ENCODE results near the gene EFHC1. TPM values are rescaled to one million over a fixed set of nuclear protein-coding genes. Genes with fewer than 3 reads are reported as not detected.

Gene EFHC1
- total RNA-seq, 1 donor from 2014 or later, result 6.4 TPM

DNA sequence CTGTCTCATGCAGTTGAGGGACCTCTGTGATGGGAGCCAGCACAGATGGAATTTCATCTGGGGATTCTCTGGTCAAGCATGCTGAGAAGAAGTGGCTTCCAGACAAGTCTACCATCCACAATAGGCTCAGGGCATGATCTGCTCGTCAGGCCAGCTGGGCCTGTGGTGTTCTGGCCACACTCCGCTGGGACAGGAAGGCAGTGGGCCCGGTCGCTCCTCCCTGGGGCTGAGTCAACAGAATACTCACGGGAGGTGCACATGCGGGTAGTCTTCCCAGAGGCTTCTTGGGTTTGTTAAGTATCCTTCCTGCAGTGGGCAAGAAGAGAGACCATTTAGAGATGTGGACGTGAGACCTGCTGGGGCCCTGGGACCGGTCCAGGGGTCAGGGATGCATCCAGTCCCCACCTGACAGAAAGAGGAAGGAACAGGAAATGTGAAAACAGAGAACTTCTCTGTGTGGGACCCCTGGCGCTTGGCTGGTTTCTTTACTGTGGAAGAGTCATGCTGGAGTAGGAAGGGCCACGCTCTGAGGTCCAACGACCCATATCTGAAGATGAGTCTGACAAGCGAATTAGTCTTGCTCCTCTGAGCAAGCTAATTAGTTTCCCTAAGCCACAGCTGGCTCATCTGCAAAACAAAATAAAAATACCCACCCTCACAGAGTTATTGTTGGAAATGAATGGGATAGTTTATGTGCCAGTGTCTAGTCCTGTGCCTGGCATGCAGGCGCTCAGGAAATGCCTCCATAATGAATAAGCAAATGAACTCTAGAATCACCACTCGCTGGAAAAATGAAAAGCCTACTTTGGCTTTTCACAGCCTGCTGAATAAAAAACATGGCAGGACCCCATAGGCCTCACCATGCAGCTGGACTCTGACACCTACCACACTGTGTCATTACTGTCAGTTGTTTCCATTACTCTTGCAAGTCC, 89.4 kb downstream of the EFHC1 start:
- DNase-seq (no peak), ATAC-seq (ENCODE audit: poor library complexity) (no peak)
- intact Hi-C loops (cut with DNase I), result loop anchor here (5.0 to 10.0 kb wide), 2 partner anchors 63 to 155 kb away; no protein-coding TSS in a partner anchor

GRCh38 chr6:52510213-52510562, 90.0 kb downstream of the EFHC1 start:
- intact Hi-C loops (cut with DNase I), result loop anchor here (5.0 kb wide), 1 partner anchor 62 kb away; no protein-coding TSS in a partner anchor
- no peak for ATAC-seq (ENCODE audit: poor library complexity)
- DNase-seq, result no peak

- ATAC-seq (ENCODE audit: poor library complexity) (no peak), DNase-seq (no peak)
- intact Hi-C loops (cut with DNase I), result loop anchor here (5.0 kb wide), 1 partner anchor 61 kb away; no protein-coding TSS in a partner anchor
Measured at GRCh38 chr6:52511163-52511562, 91.0 kb downstream of the EFHC1 start.

GRCh38 chr6:52511572-52512151, 91.5 kb downstream of the EFHC1 start:
- DNase-seq, result no peak
- no peak for ATAC-seq (ENCODE audit: poor library complexity)
- intact Hi-C loops (cut with DNase I), result loop anchor here (5.0 kb wide), 1 partner anchor 61 kb away; no protein-coding TSS in a partner anchor

DNA sequence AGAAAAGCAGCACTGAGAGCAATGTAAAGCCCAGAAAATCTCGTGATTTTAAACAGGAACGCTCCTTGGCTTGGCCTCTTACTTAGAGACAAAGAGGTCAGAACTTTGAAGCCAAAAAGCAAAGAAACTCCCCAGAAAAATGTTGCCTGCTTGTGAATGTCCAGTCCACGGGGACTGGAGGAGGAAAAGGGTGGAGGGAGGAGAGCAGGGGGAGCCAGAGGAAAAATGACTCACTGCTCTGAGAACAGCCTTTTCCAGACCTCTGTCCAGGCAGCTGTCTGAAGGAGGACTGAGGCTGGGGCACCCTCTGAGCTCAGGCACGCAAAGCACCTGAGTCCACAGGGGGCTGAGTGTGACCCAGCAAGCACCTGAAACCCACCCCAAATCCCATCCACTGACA, 92.1 kb downstream of the EFHC1 start:
- peak; percentile 55 for DNase-seq
- intact Hi-C loops (cut with DNase I), result loop anchor here (5.0 kb wide), 1 partner anchor 60 kb away; no protein-coding TSS in a partner anchor

GRCh38 chr6:52513464-52513863, 93.3 kb downstream of the EFHC1 start:
- DNase-seq, result no peak
- ATAC-seq (ENCODE audit: poor library complexity), result no peak
- intact Hi-C loops (cut with DNase I), result loop anchor here (5.0 kb wide), 1 partner anchor 59 kb away; no protein-coding TSS in a partner anchor

More for the DNA sequence above, 92.1 kb downstream of the EFHC1 start:
- peak; percentile 83 for ATAC-seq (ENCODE audit: poor library complexity)

GRCh38 chr6:52513896-52514295, 93.8 kb downstream of the EFHC1 start:
- DNase-seq (no peak), ATAC-seq (ENCODE audit: poor library complexity) (no peak)
- intact Hi-C loops (cut with DNase I), result loop anchor here (5.0 kb wide), 1 partner anchor 58 kb away; no protein-coding TSS in a partner anchor

GRCh38 chr6:52514514-52514913, 94.4 kb downstream of the EFHC1 start:
- intact Hi-C loops (cut with DNase I), result loop anchor here (5.0 kb wide), 1 partner anchor 58 kb away; no protein-coding TSS in a partner anchor
- ATAC-seq (ENCODE audit: poor library complexity) (peak; percentile 25), DNase-seq (no peak)

DNA sequence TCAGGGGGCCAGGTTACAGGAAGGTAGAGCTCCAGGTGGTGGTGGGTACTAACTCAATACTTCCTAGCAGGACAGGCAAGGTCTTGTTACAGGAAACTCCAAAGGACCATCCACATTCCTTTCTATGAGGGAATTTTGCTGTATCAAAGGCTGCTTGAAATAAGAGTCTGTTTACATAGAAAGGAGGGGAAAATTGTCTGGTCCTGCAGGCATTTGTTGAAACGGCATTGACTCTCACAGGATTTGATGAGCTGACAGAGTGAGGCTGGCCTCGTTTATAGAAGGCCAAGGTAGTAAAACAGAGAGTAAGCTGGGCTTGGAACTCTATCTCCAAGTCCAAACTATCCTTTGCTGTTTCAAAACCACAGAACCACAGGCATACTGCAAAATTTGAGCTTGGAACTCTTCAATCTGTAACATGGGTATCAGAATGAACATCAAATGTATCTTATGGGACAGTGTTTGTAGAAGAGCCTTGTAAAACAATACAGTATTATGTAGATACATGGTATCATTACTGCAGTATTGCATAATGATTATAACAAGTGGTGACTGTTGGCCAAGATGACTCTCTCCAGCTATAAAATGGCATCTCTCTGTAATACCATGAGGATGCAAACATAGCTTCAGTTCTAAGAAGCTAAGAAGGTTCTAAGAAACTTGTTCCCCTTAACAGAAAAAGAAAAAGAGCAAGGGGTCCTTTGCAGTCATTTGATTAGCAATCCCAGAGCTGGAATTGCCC, 95.2 kb downstream of the EFHC1 start:
- DNase-seq, result no peak
- ATAC-seq (ENCODE audit: poor library complexity), result no peak
- intact Hi-C loops (cut with DNase I), result no loop called here

DNA sequence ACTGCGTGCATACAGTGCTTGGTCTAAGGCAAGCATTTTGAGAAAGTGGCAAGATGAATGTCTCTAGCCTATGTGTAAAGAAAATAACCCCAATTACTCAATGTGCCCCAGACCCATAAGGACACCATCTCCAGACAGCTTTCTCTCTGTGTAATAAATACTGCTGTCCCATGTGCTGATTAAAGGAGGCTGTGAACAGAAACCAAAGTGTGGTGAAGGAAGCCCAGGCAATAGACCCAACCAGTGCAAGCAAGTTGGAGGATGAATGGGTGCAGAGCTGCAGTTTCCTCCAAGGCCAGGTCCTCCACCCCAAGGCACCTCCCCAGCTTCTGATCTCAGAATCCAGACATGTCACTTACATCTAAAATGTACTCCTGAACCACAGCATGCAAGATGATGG, 96.1 kb downstream of the EFHC1 start:
- DNase-seq, result no peak
- ATAC-seq (ENCODE audit: poor library complexity), result no peak
- intact Hi-C loops (cut with DNase I), result no loop called here

DNA sequence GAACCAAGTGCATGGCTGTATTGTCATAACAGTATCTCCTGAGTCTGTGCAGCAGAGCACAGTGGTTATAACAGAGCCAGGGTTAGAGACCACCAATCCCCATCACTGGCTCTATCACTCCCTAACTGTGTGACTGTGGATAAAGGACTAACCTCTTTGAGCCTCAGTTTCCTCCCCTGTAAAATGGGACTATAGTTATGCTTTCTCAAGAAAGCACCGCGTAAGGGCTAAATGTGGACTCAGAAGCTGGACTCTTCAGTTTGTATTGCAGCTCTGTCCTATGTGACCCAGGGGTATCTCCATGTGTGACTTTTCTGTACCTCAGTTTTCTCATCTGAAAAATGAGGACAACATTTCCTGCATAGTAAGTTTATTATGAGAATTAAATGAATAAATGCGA, 96.8 kb downstream of the EFHC1 start:
- ATAC-seq (ENCODE audit: poor library complexity) (no peak), DNase-seq (no peak)
- intact Hi-C loops (cut with DNase I), result no loop called here

DNA sequence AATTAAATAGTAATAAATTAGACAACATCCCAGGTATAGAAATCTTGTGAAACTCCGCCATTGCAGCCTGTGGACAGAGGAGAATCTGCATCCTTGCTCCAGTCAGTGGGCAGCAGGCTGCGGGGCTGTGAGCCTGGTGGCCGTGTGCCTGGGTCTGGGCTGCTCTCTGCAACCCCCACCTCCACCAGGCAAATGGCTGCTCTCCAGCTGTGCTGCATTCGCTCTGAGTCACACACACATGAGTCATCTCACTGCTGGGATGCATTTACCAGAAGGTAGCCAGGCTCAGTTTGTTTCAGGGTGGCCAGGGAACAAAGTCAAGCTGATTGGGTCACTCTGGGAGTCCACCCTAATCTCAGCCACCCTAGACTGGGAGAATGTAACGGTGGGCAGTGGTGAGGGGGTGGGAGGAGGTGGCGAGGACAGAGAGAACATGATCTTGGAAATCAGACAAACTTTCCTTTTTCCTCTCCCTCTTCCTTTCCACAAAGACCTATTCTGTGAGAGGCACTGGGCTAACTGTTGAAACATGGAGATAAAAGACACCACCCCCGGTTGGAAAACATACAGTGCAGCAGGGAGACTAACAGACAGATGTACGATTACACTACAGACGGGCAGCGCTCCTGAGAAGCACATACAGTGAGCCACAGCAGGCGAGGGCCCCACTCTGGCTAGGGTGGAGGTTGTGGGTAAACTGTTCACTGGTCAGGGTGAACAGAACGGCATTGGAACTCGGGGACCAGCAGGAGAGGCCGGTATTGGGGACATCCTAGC, 97.5 kb downstream of the EFHC1 start:
- DNase-seq (peak; percentile 91), ATAC-seq (ENCODE audit: poor library complexity) (peak; percentile 92)
- intact Hi-C loops (cut with DNase I), result no loop called here

- DNase-seq, result no peak
- no peak for ATAC-seq (ENCODE audit: poor library complexity)
- intact Hi-C loops (cut with DNase I), result no loop called here
Measured at GRCh38 chr6:52518279-52518945, 98.3 kb downstream of the EFHC1 start.

DNA sequence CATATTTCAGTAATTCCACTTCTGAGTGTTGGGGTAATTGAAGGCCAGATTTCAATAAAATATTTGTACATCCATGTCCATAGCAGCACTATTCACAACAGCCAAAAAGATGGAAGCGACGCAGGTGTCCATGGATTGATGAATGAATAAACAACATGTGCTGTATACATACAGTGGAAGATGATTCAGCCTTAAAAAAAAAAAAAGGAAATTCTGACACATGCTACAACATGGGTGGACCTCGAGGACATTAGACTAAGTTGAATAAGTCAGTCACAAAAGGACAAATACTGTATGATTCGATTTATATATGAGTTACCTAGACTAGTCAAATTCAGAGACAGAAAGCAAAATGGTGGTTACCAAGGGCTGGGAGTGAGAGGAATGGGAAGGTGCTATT, 99.5 kb downstream of the EFHC1 start:
- ATAC-seq (ENCODE audit: poor library complexity) (no peak), DNase-seq (no peak)
- intact Hi-C loops (cut with DNase I), result no loop called here

DNA sequence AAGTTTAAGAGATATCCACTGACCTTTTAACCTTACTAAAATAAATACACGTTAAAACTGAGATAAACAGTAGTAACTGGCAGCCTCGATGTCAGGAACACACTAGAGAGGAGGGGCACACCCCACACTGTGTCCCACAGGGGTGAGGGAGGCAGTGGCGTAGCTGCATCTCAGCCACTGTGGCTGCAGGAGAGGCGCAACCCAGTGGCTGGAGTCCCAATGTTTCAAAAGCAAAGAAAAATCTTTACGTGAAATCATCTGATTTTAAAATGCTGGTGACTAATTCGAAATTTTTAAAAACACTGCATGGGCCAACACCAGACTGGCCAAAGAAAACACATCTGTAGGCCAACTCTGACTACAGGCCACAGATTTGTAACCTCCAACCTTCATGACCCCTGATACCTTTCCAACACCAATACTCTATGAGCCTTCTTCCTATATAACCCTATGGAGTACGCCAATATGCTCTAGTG, 102.0 kb downstream of the EFHC1 start:
- ATAC-seq (ENCODE audit: poor library complexity) (peak; percentile 62), DNase-seq (peak; percentile 76)
- intact Hi-C loops (cut with DNase I), result no loop called here

GRCh38 chr6:52522655-52523054, 102.5 kb downstream of the EFHC1 start:
- intact Hi-C loops (cut with DNase I), result no loop called here
- DNase-seq (no peak), ATAC-seq (ENCODE audit: poor library complexity) (peak; percentile 6)

GRCh38 chr6:52523378-52524142, 103.4 kb downstream of the EFHC1 start:
- intact Hi-C loops (cut with DNase I), result no loop called here
- ATAC-seq (ENCODE audit: poor library complexity) (no peak), DNase-seq (no peak)
